Measurements from ENCODE around the gene EEF1AKMT3. TPM values are rescaled to one million over a fixed set of nuclear protein-coding genes. Genes with fewer than 3 reads are reported as not detected.

Gene EEF1AKMT3
- total RNA-seq, 1 donor: 8.3 TPM

GRCh38 chr12:57830393-57830792 lies 58.0 kb downstream of the EEF1AKMT3 start:
- Histone ChIP-seq H3K27ac (ENCODE audit: low read depth, low read length) (no peak overlapping the region), H3K4me2 (ENCODE audit: insufficient read depth, low read length) (no peak overlapping the region), H4K20me1 (ENCODE audit: insufficient read depth, low read length) (peaks cover 87% of the 10 kb centered on the region), H3K4me3 (ENCODE audit: insufficient read depth, low read length) (no peak overlapping the region), H3K36me3 (ENCODE audit: insufficient read depth, low read length) (peaks cover 43% of the 10 kb centered on the region), H3K4me1 (ENCODE audit: insufficient read depth, low read length) (peaks cover 29% of the 10 kb centered on the region), H2AFZ (ENCODE audit: low read length) (no peak overlapping the region), H3K9me3 (ENCODE audit: low read depth, low read length) (no peaks in the 10 kb centered on the region), H3K79me2 (ENCODE audit: insufficient read depth, low read length) (peaks cover 94% of the 10 kb centered on the region), H3K27me3 (ENCODE audit: insufficient read depth, low read length) (no peaks in the 10 kb centered on the region)
- no peak for DNase-seq (ENCODE audit: insufficient read length, low spot score, missing footprints)
- no peak for TF ChIP-seq CTCF (IDR thresholded peaks at IDR 0.05; ENCODE audit: extremely low read depth, low read depth, low read length)

Small RNA genes within 50 kb of the gene (small RNA-seq; reads per million reads assigned to genes)
- gene MIR26A2 (4.6 reads per million, percentile 86 among the genes with 10 or more reads in this experiment), gene RNU6-1083P (not detected)

Other genes with a start within 250 kb of the EEF1AKMT3 start
- gene MBD6, start 249.8 kb upstream of the EEF1AKMT3 start, total RNA-seq: 5.0 and 5.8 TPM in 2 replicates
- gene DCTN2, start 225.4 kb upstream of the EEF1AKMT3 start, total RNA-seq: 123 and 129 TPM in 2 replicates
- 0.29 and 0.36 TPM in 2 replicates for gene KIF5A, start 222.6 kb upstream of the EEF1AKMT3 start, total RNA-seq
- 32.4 and 36.6 TPM in 2 replicates for gene PIP4K2C, start 181.4 kb upstream of the EEF1AKMT3 start, total RNA-seq
- 17.1 and 21.4 TPM in 2 replicates for gene DTX3, start 167.8 kb upstream of the EEF1AKMT3 start, total RNA-seq
- gene ARHGEF25, start 161.2 kb upstream of the EEF1AKMT3 start, total RNA-seq: 20.6 and 23.9 TPM in 2 replicates
- gene B4GALNT1, start 139.4 kb upstream of the EEF1AKMT3 start, total RNA-seq: 1.1 and 2.9 TPM in 2 replicates
- 152 and 211 TPM in 2 replicates for gene OS9, start 78.5 kb upstream of the EEF1AKMT3 start, total RNA-seq
- gene AGAP2, start 33.9 kb upstream of the EEF1AKMT3 start, total RNA-seq: 0.29 and 0.72 TPM in 2 replicates
- 37.4 and 41.6 TPM in 2 replicates for gene TSPAN31, start 27.6 kb upstream of the EEF1AKMT3 start, total RNA-seq
- gene CDK4, start 20.3 kb upstream of the EEF1AKMT3 start, total RNA-seq: 275 and 293 TPM in 2 replicates
- 0.59 and 0.72 TPM in 2 replicates for gene MARCHF9, start 17.5 kb upstream of the EEF1AKMT3 start, total RNA-seq
- gene CYP27B1, start 5.5 kb upstream of the EEF1AKMT3 start, total RNA-seq: 0.29 and 0.36 TPM in 2 replicates
- gene METTL1, start 509 bp upstream of the EEF1AKMT3 start, total RNA-seq: 2.9 TPM in 2 replicates
- gene TSFM, start 10.2 kb downstream of the EEF1AKMT3 start, total RNA-seq: 18.1 and 18.3 TPM in 2 replicates
- 5.4 and 7.1 TPM in 2 replicates for gene AVIL, start 46.1 kb downstream of the EEF1AKMT3 start, total RNA-seq
- 105 and 116 TPM in 2 replicates for gene CTDSP2, start 74.1 kb downstream of the EEF1AKMT3 start, total RNA-seq
- gene ATP23, start 169.0 kb downstream of the EEF1AKMT3 start, total RNA-seq: 5.1 and 6.2 TPM in 2 replicates